HG03565 (cell line): ENCODE results near the gene AUTS2.

Experiments
- ATAC-seq: cut with Tn5 transposase; IDR thresholded peaks from one replicate; pipeline ENCODE4 v1.9.1; 2021; ENCODE audit warnings: mild to moderate bottlenecking, moderate library complexity; ENCODE audit not compliant: unreplicated experiment

AUTS2 gene

GRCh38 chr7:70680306-70680705 lies 1082.0 kb downstream of the AUTS2 start:
- no peak for ATAC-seq

- no peak for ATAC-seq
These were observed 1082.6 kb downstream of the AUTS2 start for GRCh38 chr7:70680743-70681468.

- peak; percentile 59 for ATAC-seq
These were observed 1083.4 kb downstream of the AUTS2 start for GRCh38 chr7:70681469-70682350.

GRCh38 chr7:70684173-70684572 lies 1085.9 kb downstream of the AUTS2 start:
- ATAC-seq: no peak

- no peak for ATAC-seq
These were observed 1095.0 kb downstream of the AUTS2 start for GRCh38 chr7:70693321-70693685.

GRCh38 chr7:70693686-70694433 lies 1095.6 kb downstream of the AUTS2 start:
- ATAC-seq: peak; percentile 51

- peak; percentile 20 for ATAC-seq
These were observed 1096.2 kb downstream of the AUTS2 start for GRCh38 chr7:70694434-70694970.

- no peak for ATAC-seq
These were observed 1096.9 kb downstream of the AUTS2 start for GRCh38 chr7:70694971-70695794.

GRCh38 chr7:70695795-70696083 lies 1097.5 kb downstream of the AUTS2 start:
- ATAC-seq: no peak

GRCh38 chr7:70696201-70696754 lies 1098.0 kb downstream of the AUTS2 start:
- no peak for ATAC-seq

GRCh38 chr7:70698219-70698832 lies 1100.1 kb downstream of the AUTS2 start:
- ATAC-seq: no peak

GRCh38 chr7:70699271-70699670 lies 1101.0 kb downstream of the AUTS2 start:
- ATAC-seq: no peak

- no peak for ATAC-seq
These were observed 1102.0 kb downstream of the AUTS2 start for GRCh38 chr7:70700055-70700940.

GRCh38 chr7:70700941-70701425 lies 1102.7 kb downstream of the AUTS2 start:
- no peak for ATAC-seq

- ATAC-seq: no peak
These were observed 1103.2 kb downstream of the AUTS2 start for GRCh38 chr7:70701477-70701876.

GRCh38 chr7:70701991-70702390 lies 1103.7 kb downstream of the AUTS2 start:
- no peak for ATAC-seq

GRCh38 chr7:70703785-70704184 lies 1105.5 kb downstream of the AUTS2 start:
- no peak for ATAC-seq

- ATAC-seq: no peak
These were observed 1106.6 kb downstream of the AUTS2 start for GRCh38 chr7:70704831-70705346.
